ENCODE results near the gene TMEM114. TPM values are rescaled to one million over a fixed set of nuclear protein-coding genes. Genes with fewer than 3 reads are reported as not detected.
A peak's percentile ranks its signal among the peaks of the same experiment; 100 is the strongest.

Gene TMEM114
- polyA plus RNA-seq (ENCODE audit: insufficient read length in 10 of 10) = not detected
- long read RNA-seq, donor 1 = 0 reads
- long read RNA-seq, donor 2 = 0 reads
- long read RNA-seq, donor 3 = 0 reads
- long read RNA-seq, donor 4 = 0 reads
- long read RNA-seq, donor 5 = 0 reads
- long read RNA-seq, donor 6 = 0 reads
- long read RNA-seq, donor 7 = 0 reads
- long read RNA-seq, donor 8 = 0 reads
- long read RNA-seq, donor 9 = 0 reads

DNA sequence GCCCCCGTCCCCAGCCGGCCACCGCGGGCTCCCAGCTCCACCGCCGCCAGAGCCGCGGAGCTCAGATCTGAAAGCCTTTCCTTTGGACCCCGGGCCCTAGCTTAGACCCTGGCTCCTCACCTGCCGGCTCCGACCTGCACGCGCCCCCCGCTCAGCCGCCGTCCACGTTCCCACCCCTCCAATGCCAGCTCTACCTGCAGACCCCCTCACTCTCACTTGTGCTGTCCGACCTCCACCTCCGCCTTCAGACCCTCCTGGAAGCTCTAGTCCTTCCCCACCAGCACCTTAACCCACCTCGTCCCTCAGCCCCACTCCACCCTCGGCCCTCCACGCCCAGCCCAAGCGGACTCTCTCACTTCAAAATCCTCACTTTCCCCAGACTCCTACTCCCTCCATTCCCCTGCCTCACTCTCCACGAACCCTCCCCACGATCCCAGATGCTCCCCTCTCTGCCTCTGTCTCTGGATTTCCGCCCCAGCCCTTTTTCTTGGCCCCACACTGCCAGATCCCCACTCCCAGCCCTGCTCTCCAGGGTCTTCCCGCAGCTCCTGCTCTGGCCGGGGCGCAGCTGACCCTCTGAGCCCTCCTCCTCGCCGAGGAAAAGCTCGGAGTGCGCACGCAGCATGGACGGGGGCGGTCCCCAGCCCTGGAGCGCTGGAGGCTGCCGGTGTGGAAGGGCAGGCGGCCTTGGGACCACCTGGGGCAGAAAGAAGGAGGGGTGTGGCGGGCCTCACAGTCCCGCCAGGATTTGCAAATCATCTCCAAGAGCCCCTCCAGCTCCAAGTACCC is at the start of gene TMEM114:
Gene TMEM114, minus strand, starts transcription at position 612 of the 789 bp plus-strand sequence. CDS start 673 bp downstream, outside the sequence.
- no peak for DNase-seq

DNA sequence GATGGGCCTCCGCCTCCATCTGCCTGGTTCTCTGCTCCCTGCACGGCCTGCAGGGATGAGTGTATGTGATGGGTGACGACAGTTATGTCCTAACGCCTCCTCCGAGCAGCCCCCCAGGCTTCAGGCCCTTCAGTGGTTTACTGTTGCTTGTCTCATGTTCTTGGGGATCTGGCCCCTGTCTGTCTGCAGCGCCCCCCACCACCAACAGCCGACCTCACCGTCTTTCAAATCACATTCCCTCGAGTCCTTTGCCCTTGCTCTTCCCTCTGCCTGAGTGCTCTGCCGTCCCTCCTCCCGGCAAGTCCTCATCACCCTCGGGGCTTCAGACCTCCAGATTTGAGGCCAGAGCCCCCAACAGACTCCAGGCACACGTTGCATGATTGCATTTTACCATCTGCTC is 49.4 kb upstream of the TMEM114 start:
- DNase-seq = no peak

- no peak for DNase-seq
Observed at GRCh38 chr16:8634991-8635736, 44.9 kb upstream of the TMEM114 start.

DNA sequence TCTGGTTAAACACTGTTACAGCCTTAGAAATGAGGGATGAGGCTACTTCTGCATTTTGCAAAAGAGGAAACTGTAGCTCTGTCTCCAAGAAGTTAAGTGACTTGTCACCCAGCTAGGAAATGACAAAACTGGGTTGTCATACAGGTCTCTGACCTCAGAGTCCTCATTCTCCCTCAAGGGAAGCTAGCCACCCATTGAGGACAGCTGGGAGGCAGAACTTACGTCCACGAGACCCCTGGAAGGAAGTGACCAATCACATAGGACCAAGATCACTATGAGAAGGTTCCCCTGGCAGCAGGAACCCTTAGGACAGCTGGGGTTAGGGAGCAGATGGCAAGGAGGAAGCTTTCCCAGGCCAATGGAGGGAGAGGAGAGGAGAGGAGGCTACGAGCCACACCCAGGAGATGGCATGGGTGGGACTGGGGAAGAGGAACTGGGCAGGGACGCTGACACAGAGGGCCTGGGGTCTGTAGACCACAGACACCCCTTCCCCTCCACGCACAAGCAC is 42.4 kb upstream of the TMEM114 start:
- DNase-seq = peak in 1 of 3 donors; percentile 34

DNA sequence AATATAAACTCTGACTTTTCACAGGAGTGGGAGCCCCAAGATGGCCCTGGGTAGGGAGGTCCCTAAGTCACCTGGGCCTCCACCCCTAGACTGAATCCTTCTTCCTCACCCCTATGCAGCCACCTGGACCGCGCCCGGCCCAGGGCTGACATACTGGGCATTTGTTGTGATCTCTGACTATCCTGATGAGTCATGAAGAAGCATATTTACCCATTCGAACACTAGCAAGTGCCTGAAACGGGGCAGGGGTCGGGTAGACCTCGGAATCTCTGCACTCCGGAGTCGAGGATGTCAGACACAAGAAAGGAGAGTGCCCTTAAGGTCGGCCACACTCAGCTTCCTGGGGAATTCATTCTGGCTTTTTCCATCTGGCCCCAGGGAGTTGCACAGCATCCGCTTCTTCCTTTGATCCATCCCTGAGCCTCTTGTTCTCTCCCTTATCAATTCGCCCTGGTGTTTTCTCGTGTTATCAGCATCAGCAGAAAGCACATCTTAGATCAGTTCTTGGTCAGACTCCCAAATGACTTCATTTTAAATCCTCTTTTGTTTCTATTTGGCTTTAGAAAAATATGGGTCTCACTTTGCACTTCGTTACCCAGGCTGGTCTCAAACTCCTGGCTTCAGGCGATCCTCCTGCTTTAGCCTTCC is 41.6 kb upstream of the TMEM114 start:
- DNase-seq = no peak

DNA sequence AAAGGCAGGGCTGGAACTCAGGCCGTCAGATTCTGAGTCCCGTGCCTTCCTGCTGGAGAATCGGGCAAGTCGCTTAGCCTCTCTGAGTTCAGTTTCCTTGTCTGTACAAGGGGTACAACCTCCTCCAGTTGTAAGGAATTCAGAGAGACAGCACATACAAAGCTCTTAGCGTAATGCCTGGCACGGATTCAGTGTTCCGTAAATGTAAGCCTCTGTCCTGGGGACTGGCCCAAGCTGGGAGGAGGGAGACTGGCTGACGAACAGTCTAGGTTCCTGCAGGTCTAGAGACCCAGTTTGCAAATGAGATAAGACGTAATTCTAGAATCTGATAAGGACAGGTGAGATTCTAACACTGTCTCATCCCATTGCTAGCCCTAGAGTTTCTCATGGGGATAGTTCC is 41.1 kb upstream of the TMEM114 start:
- no peak for DNase-seq

DNA sequence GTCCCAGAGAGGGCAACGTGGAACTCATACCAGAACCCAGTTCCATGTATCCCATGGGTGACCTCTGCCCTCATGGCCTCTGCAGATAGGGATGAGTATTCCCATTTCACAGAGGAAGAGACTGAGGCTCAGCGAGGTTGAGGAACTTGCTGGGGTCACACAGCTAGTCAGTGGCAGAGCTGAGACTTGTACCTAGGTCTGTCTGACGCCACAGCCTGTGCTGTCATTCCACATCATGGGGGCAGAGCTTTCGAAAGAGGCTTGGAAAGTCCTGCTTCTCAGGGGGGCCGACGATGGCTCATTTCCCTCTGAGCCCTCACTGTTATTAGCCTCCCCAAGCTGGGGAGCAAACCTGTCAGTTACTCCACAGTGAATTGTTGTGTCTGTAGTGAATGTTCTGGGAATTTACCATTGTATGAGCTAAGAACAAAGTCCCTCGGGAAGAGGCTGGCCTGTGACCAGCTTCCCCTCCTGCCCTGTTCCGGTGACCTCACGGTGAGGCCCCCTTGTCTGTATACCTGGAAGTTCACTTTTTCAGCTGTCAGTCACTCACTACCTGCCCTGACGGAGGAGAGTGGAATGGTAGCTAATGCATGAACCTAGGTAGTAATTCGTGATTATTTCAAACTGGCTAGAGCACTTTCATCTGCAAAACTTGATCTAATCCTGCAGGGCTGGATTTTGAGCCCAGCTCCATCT is 40.1 kb upstream of the TMEM114 start:
- DNase-seq = no peak

GRCh38 chr16:8628981-8629725 is 38.8 kb upstream of the TMEM114 start:
- no peak for DNase-seq

- DNase-seq = no peak
Observed at GRCh38 chr16:8627456-8627855, 37.1 kb upstream of the TMEM114 start.

DNA sequence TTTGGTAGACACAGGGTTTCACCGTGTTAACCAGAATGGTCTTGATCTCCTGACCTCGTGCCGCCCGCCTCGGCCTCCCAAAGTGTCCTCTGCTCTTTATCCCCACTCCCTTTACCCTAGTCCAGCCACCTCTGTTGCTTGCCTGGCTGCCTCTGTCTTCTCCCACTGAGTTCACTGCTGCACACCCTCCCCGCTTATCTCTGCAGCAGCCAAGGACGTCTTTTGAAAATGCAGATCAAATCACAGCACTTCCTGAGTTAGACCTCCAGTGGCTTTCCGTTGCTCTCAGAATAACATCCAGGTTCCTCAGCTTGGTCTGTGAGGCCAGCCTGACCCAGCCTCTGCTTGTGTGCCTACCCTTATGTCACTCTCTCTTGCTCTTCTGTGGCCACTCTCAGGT is 36.6 kb upstream of the TMEM114 start:
- no peak for DNase-seq

DNA sequence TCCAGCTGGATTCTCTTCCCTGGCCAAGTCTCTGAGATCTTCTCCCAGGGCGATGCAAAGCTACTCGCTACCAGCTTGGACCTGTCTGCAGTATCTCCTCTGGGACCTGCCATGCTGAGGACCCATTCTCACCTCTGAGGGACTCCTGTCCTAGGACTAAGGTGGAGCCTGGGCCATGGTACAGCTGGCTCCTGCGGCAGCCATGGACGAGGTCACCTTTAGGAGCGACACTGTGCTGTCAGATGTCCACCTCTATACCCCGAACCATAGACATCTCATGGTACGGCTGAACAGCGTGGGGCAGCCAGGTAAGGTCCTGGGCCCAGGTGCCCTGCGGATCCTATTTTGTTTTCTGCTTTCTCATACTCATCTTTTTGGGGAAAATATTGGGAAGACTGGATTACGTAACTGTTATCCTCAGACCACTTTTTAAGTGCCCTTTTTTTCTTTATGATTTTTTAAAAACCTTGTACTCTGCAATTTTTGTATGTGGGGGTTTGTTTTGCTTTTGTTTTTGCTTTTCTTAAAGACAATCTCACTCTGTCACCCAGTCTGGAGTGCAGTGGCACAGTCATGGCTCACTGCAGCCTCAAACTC is 35.3 kb upstream of the TMEM114 start:
- no peak for DNase-seq

GRCh38 chr16:8623634-8624033 is 33.3 kb upstream of the TMEM114 start:
- no peak for DNase-seq

DNA sequence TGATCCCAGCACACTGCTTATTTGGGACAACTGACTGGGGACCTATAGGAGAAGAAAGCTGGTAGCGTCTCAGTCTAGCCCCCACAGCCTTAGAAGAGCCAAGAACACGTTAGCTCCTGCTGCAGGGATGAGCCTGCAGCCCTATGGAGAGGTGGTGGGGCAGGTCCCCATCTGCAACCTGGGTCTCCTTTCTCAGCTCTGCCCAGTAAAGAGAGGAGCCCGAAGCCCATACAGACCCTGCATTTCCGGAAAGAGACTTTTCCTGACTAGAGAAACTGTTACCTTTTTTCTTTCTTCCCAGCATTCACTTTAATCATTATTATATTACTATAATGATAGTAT is 32.0 kb upstream of the TMEM114 start:
- no peak for DNase-seq

DNA sequence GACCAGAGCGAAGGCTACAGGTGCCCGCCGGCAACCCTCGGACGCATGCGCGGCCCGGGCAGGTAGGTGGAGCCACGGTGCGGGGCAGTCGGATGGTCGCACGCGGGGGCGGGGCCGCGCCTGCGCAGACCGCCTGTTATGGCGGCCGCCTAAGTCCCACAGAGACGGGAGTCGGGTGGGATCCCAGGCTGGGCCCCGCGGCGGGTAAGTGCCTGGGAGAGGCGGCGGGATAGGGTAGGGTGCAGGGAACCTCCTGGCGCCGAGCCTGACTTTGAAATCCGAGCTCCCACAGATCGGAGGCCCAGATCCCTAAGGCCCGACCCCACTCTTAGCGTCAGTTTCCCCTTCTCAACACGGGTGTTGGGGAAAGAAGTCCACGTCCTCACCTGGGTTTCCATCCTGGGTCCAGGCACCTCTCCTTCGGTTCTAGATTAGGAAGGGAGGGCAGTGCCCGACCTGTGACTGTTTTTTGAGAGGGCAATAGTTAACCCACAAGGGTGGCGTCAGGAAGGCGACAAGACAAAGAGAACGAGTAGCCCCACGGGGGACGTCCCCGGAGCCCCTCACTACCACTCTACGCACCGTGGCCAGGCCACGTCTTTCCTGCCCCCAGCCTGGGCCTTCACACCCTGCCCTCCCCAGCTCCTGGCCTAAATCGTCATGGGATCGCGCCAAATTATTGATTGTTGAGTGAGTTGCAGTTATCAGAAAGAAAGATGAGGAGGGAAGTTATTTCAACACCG is 31.4 kb upstream of the TMEM114 start, which contains the start of gene METTL22:
Gene METTL22, plus strand, starts transcription at position 127 of the 743 bp plus-strand sequence. CDS start 3,968 bp downstream, outside the sequence.
- peak; percentile 85 to 95 (median 93) for DNase-seq

DNA sequence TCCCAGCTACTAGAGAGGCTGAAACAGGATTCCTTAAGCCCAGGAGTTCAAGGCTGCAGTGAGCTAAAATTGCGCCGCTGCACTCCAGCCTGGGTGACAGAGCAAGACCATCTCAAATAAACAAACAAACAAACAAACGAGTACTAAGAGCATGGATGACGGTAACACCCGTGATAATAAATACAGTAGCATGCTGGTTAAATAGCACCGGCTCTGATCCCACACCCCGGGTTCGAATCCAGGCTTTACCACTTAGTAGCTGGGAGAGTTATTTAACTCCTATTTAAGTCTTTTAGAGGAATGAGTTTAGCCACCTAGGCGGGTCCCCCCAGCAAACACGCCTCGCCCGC is 30.9 kb upstream of the TMEM114 start:
- no peak for DNase-seq

- DNase-seq = no peak
Observed at GRCh38 chr16:8620535-8620934, 30.2 kb upstream of the TMEM114 start.

- no peak for DNase-seq
Observed at GRCh38 chr16:8619671-8620370, 29.5 kb upstream of the TMEM114 start.

DNA sequence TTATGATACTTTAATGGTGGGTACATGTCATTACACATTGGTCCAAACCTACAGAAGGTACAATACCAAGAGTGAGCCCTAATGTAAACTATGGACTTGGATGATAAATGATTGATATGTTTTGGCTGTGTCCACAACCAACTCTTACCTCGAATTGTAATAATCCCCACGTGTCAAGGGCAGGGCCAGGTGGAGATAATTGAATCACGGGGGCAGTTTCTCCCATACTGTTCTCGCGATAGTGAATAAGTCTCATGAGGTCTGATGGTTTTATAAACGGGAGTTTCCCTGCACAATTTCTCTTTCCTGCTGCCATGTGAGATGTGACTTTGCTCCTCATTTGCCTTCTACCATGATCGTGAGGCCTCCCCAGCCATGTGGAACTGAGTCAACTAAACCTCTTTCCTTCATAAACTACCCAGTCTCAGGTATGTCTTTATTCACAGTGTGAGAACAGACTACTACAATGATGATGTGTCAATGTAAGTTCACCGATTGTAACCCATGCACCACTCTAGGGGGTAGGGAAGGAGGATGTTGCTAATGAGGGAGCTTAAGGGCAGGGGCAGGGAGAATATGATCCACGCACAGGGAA is 24.2 kb upstream of the TMEM114 start:
- DNase-seq = no peak

Measured in muscle of back (tissue), 13 donors.